ENCODE data around the gene ZNF287.

GRCh38 chr17:16529906-16530305, 39.1 kb downstream of the ZNF287 start:
- no peak for TF ChIP-seq POLR2A (IDR thresholded peaks at IDR 0.05; ENCODE audit: low read length)
- no peak for TF ChIP-seq GATA1 (IDR thresholded peaks at IDR 0.05; ENCODE audit: low read depth, low read length)
